Uterus (tissue), 2 donors: ENCODE data around the gene DTD1.

Experiments used
- CTCF ChIP-seq, 4 experiments: fragments of 200-600 bp in 2 of 4; fragments of 450-650 bp in 2 of 4; sonication (generic) in 2 of 4; IDR thresholded peaks; one replicate each; pipeline ENCODE4 v1.5.1; 2016 to 2019; ENCODE audit warnings: antibody characterized with exemption in 4 of 4, mild to moderate bottlenecking in 2 of 4, moderate library complexity in 1 of 4
- POLR2A ChIP-seq, 2 donors: fragments of 450-650 bp; IDR thresholded peaks; one replicate each; pipeline ENCODE4 v1.6.1; 2016; ENCODE audit warnings: antibody characterized with exemption in 2 of 2, mild to moderate bottlenecking in 1 of 2, moderate library complexity in 1 of 2

- no peak for TF ChIP-seq CTCF (IDR thresholded peaks at IDR 0.05)
- no peak for TF ChIP-seq POLR2A (IDR thresholded peaks at IDR 0.05)
Observed at GRCh38 chr20:18654448-18654773, 66.6 kb downstream of the DTD1 start.
